Endothelial cell of umbilical vein (primary cell): ENCODE data around the gene IL6R.

Experiments
- CTCF ChIP-seq, 2 donors: IDR thresholded peaks; 1 replicate in 1 of 2; 2 replicates in 1 of 2; pipeline ENCODE4 v1.5.1; 2011; ENCODE audit warnings: low read length in 2 of 2, mild to moderate bottlenecking in 2 of 2, moderate library complexity in 2 of 2, control low read depth in 1 of 2, inconsistent platforms in 1 of 2, low read depth in 1 of 2; ENCODE audit not compliant: insufficient read depth in 1 of 2; ENCODE audit errors: extremely low read depth in 1 of 2
- FOS ChIP-seq: IDR thresholded peaks from 2 replicates; pipeline ENCODE4 v1.6.1; 2011; ENCODE audit warnings: mild to moderate bottlenecking, low read length, moderate library complexity, borderline replicate concordance; ENCODE audit not compliant: insufficient read depth
- JUN ChIP-seq: IDR thresholded peaks from 2 replicates; pipeline ENCODE4 v1.6.1; 2011; ENCODE audit warnings: borderline replicate concordance, low read depth; ENCODE audit not compliant: insufficient read length, insufficient read depth
- POLR2A ChIP-seq: IDR thresholded peaks from 2 replicates; pipeline ENCODE4 v1.6.1; 2012; ENCODE audit warnings: low read depth, mild to moderate bottlenecking, control low read depth, low read length
- POLR2AphosphoS5 ChIP-seq: IDR thresholded peaks from 2 replicates; pipeline ENCODE4 v1.6.1; 2012; ENCODE audit warnings: low read depth, mild to moderate bottlenecking, control low read depth, low read length, moderate library complexity; ENCODE audit not compliant: insufficient read depth

- no peak for TF ChIP-seq CTCF (IDR thresholded peaks at IDR 0.05; ENCODE audit: extremely low read depth in 1 of 2, insufficient read depth in 1 of 2, low read depth in 1 of 2, low read length in 2 of 2)
- no peak for TF ChIP-seq JUN
- peak; percentile 61 for TF ChIP-seq POLR2A
- peak; percentile 63 for TF ChIP-seq POLR2AphosphoS5
- TF ChIP-seq FOS = no peak
Observed at GRCh38 chr1:154502066-154502743, 97.1 kb downstream of the IL6R start, which contains the start of the genes SHE and TDRD10.
